Measurements from ENCODE around the gene ZFPM1. TPM values are rescaled to one million over a fixed set of nuclear protein-coding genes. Genes with fewer than 3 reads are reported as not detected.

ZFPM1 gene
- total and polyA plus RNA-seq, 2 experiments from 2014 or later: 0.53 to 2.2 TPM

DNA sequence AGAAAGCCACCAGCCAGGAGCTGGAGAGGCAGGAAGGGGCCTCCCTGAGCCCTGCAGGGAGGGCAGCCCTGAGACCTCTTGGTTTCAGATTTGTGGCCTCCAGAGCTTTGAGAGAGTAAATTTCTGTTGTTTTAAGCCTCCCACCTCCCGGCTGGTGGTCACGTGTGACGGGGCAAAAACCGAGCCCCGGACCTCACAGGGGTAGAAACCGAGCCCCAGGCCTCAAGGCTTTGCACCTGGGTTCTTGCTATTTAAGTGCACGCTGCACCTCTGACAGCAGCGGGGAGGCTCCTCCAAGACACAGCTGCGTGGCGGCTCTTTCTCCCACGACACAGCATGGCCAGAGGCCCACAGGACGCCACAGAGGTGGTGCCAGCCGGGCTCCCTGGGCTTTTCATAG, 99.7 kb downstream of the ZFPM1 start (continued):
- TF ChIP-seq, protein P1, sequence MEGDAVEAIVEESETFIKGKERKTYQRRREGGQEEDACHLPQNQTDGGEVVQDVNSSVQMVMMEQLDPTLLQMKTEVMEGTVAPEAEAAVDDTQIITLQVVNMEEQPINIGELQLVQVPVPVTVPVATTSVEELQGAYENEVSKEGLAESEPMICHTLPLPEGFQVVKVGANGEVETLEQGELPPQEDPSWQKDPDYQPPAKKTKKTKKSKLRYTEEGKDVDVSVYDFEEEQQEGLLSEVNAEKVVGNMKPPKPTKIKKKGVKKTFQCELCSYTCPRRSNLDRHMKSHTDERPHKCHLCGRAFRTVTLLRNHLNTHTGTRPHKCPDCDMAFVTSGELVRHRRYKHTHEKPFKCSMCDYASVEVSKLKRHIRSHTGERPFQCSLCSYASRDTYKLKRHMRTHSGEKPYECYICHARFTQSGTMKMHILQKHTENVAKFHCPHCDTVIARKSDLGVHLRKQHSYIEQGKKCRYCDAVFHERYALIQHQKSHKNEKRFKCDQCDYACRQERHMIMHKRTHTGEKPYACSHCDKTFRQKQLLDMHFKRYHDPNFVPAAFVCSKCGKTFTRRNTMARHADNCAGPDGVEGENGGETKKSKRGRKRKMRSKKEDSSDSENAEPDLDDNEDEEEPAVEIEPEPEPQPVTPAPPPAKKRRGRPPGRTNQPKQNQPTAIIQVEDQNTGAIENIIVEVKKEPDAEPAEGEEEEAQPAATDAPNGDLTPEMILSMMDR (conservative IDR thresholded peaks at IDR 0.05; ENCODE audit: low read depth in 2 of 2): no peak
- TF ChIP-seq ZNF114 (CRISPR knock-in tag; IDR thresholded peaks at IDR 0.05): no peak
- TF ChIP-seq ZNF331 (CRISPR knock-in tag; IDR thresholded peaks at IDR 0.05; ENCODE audit: low read depth): no peak

DNA sequence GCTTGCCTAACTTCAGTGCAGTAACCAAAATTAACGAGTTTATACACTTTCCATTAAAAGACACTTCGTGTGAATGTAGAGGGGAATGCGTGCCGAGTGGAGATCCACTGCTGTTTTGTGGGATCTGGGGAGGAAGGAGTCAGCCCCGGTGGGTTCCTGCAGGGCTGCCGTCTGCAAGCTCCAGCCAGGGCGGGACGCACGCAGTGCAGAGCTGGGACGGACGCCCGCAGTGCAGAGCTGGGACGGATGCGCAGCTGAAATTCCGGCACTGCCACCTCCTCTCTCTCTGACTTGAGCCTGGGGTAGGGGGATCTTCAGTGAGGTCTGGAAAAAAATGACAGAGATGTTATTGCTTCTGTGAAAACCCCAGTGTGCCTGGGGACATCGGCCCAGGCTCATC, 100.7 kb downstream of the ZFPM1 start:
- no peak for ATAC-seq
- peaks cover under 1% of the 10 kb centered on the region; the same call in 1 of the 3 replicates for H3K9me3 Mint-ChIP-seq
- no peak overlapping the region for H2AFZ ChIP-seq
- no peak for DNase-seq (ENCODE audit: low spot score)
- H3K4me3 ChIP-seq: no peak overlapping the region
- H3K36me3 ChIP-seq (ENCODE audit: insufficient read depth): no peaks in the 10 kb centered on the region
- no peak overlapping the region for H3K4me2 ChIP-seq
- H3K27me3 Mint-ChIP-seq (ENCODE audit: insufficient read depth, low read depth, poor library complexity): peaks cover 14% of the 10 kb centered on the region
- H3K27me3 ChIP-seq (ENCODE audit: insufficient read depth): no peaks in the 10 kb centered on the region
- no peaks in the 10 kb centered on the region for H3K79me2 ChIP-seq (replicated peaks; ENCODE audit: insufficient read depth)
- TF ChIP-seq, protein P2, sequence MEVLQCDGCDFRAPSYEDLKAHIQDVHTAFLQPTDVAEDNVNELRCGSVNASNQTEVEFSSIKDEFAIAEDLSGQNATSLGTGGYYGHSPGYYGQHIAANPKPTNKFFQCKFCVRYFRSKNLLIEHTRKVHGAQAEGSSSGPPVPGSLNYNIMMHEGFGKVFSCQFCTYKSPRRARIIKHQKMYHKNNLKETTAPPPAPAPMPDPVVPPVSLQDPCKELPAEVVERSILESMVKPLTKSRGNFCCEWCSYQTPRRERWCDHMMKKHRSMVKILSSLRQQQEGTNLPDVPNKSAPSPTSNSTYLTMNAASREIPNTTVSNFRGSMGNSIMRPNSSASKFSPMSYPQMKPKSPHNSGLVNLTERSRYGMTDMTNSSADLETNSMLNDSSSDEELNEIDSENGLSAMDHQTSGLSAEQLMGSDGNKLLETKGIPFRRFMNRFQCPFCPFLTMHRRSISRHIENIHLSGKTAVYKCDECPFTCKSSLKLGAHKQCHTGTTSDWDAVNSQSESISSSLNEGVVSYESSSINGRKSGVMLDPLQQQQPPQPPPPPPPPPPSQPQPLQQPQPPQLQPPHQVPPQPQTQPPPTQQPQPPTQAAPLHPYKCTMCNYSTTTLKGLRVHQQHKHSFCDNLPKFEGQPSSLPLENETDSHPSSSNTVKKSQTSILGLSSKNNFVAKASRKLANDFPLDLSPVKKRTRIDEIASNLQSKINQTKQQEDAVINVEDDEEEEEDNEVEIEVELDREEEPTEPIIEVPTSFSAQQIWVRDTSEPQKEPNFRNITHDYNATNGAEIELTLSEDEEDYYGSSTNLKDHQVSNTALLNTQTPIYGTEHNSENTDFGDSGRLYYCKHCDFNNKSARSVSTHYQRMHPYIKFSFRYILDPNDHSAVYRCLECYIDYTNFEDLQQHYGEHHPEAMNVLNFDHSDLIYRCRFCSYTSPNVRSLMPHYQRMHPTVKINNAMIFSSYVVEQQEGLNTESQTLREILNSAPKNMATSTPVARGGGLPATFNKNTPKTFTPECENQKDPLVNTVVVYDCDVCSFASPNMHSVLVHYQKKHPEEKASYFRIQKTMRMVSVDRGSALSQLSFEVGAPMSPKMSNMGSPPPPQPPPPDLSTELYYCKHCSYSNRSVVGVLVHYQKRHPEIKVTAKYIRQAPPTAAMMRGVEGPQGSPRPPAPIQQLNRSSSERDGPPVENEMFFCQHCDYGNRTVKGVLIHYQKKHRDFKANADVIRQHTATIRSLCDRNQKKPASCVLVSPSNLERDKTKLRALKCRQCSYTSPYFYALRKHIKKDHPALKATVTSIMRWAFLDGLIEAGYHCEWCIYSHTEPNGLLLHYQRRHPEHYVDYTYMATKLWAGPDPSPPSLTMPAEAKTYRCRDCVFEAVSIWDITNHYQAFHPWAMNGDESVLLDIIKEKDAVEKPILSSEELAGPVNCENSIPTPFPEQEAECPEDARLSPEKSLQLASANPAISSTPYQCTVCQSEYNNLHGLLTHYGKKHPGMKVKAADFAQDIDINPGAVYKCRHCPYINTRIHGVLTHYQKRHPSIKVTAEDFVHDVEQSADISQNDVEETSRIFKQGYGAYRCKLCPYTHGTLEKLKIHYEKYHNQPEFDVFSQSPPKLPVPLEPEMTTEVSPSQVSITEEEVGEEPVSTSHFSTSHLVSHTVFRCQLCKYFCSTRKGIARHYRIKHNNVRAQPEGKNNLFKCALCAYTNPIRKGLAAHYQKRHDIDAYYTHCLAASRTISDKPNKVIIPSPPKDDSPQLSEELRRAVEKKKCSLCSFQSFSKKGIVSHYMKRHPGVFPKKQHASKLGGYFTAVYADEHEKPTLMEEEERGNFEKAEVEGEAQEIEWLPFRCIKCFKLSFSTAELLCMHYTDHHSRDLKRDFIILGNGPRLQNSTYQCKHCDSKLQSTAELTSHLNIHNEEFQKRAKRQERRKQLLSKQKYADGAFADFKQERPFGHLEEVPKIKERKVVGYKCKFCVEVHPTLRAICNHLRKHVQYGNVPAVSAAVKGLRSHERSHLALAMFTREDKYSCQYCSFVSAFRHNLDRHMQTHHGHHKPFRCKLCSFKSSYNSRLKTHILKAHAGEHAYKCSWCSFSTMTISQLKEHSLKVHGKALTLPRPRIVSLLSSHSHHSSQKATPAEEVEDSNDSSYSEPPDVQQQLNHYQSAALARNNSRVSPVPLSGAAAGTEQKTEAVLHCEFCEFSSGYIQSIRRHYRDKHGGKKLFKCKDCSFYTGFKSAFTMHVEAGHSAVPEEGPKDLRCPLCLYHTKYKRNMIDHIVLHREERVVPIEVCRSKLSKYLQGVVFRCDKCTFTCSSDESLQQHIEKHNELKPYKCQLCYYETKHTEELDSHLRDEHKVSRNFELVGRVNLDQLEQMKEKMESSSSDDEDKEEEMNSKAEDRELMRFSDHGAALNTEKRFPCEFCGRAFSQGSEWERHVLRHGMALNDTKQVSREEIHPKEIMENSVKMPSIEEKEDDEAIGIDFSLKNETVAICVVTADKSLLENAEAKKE (CRISPR knock-in tag; IDR thresholded peaks at IDR 0.05): no peak
- TF ChIP-seq, protein P3, sequence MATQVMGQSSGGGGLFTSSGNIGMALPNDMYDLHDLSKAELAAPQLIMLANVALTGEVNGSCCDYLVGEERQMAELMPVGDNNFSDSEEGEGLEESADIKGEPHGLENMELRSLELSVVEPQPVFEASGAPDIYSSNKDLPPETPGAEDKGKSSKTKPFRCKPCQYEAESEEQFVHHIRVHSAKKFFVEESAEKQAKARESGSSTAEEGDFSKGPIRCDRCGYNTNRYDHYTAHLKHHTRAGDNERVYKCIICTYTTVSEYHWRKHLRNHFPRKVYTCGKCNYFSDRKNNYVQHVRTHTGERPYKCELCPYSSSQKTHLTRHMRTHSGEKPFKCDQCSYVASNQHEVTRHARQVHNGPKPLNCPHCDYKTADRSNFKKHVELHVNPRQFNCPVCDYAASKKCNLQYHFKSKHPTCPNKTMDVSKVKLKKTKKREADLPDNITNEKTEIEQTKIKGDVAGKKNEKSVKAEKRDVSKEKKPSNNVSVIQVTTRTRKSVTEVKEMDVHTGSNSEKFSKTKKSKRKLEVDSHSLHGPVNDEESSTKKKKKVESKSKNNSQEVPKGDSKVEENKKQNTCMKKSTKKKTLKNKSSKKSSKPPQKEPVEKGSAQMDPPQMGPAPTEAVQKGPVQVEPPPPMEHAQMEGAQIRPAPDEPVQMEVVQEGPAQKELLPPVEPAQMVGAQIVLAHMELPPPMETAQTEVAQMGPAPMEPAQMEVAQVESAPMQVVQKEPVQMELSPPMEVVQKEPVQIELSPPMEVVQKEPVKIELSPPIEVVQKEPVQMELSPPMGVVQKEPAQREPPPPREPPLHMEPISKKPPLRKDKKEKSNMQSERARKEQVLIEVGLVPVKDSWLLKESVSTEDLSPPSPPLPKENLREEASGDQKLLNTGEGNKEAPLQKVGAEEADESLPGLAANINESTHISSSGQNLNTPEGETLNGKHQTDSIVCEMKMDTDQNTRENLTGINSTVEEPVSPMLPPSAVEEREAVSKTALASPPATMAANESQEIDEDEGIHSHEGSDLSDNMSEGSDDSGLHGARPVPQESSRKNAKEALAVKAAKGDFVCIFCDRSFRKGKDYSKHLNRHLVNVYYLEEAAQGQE (IDR thresholded peaks at IDR 0.05; ENCODE audit: unreplicated experiment): no peak
- TF ChIP-seq ZNF114 (CRISPR knock-in tag; IDR thresholded peaks at IDR 0.05): no peak
- TF ChIP-seq JUNB (IDR thresholded peaks at IDR 0.05; ENCODE audit: unreplicated experiment): no peak
- TF ChIP-seq CREB1 (CRISPR knock-in tag; IDR thresholded peaks at IDR 0.05; ENCODE audit: low read depth): no peak
- TF ChIP-seq ZNF331 (CRISPR knock-in tag; IDR thresholded peaks at IDR 0.05; ENCODE audit: low read depth): no peak
- TF ChIP-seq EZH2phosphoT487 (IDR thresholded peaks at IDR 0.05; ENCODE audit: unreplicated experiment): no peak
- no peak overlapping the region for H3K4me3 Mint-ChIP-seq
- H3K27ac Mint-ChIP-seq: no peak overlapping the region
- H3K4me1 ChIP-seq (ENCODE audit: insufficient read depth): no peaks in the 10 kb centered on the region
- H4K20me1 ChIP-seq (replicated peaks; ENCODE audit: insufficient read depth): no peaks in the 10 kb centered on the region
- no peak overlapping the region for H3K27ac ChIP-seq (ENCODE audit: low read depth)
- H3F3A ChIP-seq (replicated peaks; ENCODE audit: low read depth): no peaks in the 10 kb centered on the region
- peaks cover under 1% of the 10 kb centered on the region; the same call in 1 of the 3 replicates for H3K36me3 Mint-ChIP-seq (ENCODE audit: low read depth)
- no peaks in the 10 kb centered on the region for H3K9me2 ChIP-seq (ENCODE audit: insufficient read depth)
- peaks cover under 1% of the 10 kb centered on the region; the same call in 2 of the 3 replicates for H3K4me1 Mint-ChIP-seq

Data from GM23338 (cell line).